B cell (primary cell): ENCODE data around the gene ACAD11.

Experiments
- CTCF ChIP-seq: fragments of 200-600 bp; IDR thresholded peaks from one replicate; pipeline ENCODE4 v1.8.0; 2022; ENCODE audit warnings: antibody characterized with exemption, mild to moderate bottlenecking
- EZH2 ChIP-seq: IDR thresholded peaks from 2 replicates; pipeline ENCODE4 v1.6.1; 2012; ENCODE audit warnings: borderline replicate concordance, low read depth, mild to moderate bottlenecking, moderate library complexity, low read length; ENCODE audit not compliant: insufficient read depth, poor library complexity, severe bottlenecking

GRCh38 chr3:132536442-132537153 is 123.0 kb downstream of the ACAD11 start:
- TF ChIP-seq CTCF (no peak), EZH2 (no peak)
